ENCODE data around the gene SLC9A5.

- TF ChIP-seq POLR2A (IDR thresholded peaks at IDR 0.05): no peak
- no peak for TF ChIP-seq CTCF (IDR thresholded peaks at IDR 0.05)
Observed at GRCh38 chr16:67249178-67250044, 632 bp downstream of the SLC9A5 start.

Data from testis (tissue), 2 donors.